PC-3 (cell line): ENCODE measurements around the gene UBXN10. TPM values are rescaled to one million over a fixed set of nuclear protein-coding genes. Genes with fewer than 3 reads are reported as not detected.

ENCODE experiments used
- ATAC-seq: fragments of 200-7000 bp; cut with Tn5 transposase; 2 replicates; pipeline ENCODE4 v1.9.1; 2020; ENCODE audit warnings: mild to moderate bottlenecking, moderate library complexity
- BruUV-seq: library from RNA; stranded (reverse); fragments of 400-500 nt; replicated peaks from 2 replicates; lab custom pipeline; 2021; lab: Mats Ljungman, UMichigan
- CTCF ChIA-PET: fragments of 300-600 bp; sonication (Branson Sonifier 250); formaldehyde crosslinking; loops from one replicate; lab custom pipeline; 2022; ENCODE audit warnings: antibody characterized with exemption; lab: Charles Lee
- POLR2A ChIA-PET: fragments of 300-600 bp; sonication (Branson Sonifier 250); formaldehyde crosslinking; loops from one replicate; lab custom pipeline; 2022; ENCODE audit warnings: antibody characterized with exemption; ENCODE audit not compliant: unreplicated experiment; lab: Charles Lee
- DNase-seq: peaks from one replicate; pipeline ENCODE4 v3.0.0-alpha.2; 2015
- H2AFZ ChIP-seq: fragments of 300-600 bp; sonication (generic); 2 replicates; pipeline ENCODE4 v1.6.0; 2016; ENCODE audit warnings: antibody characterized with exemption, low read length
- H3F3A ChIP-seq: fragments of 300-600 bp; sonication (generic); one replicate; pipeline ENCODE4 v1.6.0; 2017; ENCODE audit warnings: antibody characterized with exemption, low read length, control low read depth, mild to moderate bottlenecking; ENCODE audit not compliant: unreplicated experiment
- H3K27ac ChIP-seq: fragments of 300-600 bp; sonication (generic); 2 replicates; pipeline ENCODE4 v1.5.1; 2016; ENCODE audit warnings: mild to moderate bottlenecking, low read length
- H3K27me3 ChIP-seq: fragments of 300-600 bp; sonication (generic); 2 replicates; pipeline ENCODE4 v1.6.1; 2016; ENCODE audit warnings: low read length, mixed read lengths
- H3K36me3 ChIP-seq: fragments of 300-600 bp; sonication (generic); 2 replicates; pipeline ENCODE4 v1.6.1; 2016; ENCODE audit warnings: low read depth, mixed run types, low read length, mixed read lengths
- H3K4me1 ChIP-seq: fragments of 300-600 bp; sonication (generic); 2 replicates; pipeline ENCODE4 v1.5.1; 2016; ENCODE audit warnings: low read length; ENCODE audit not compliant: insufficient read depth
- H3K4me2 ChIP-seq: fragments of 300-600 bp; sonication (generic); 2 replicates; pipeline ENCODE4 v1.6.0; 2016; ENCODE audit warnings: low read length
- H3K4me3 ChIP-seq: fragments of 300-600 bp; sonication (generic); 2 replicates; pipeline ENCODE4 v1.5.1; 2016; ENCODE audit warnings: mild to moderate bottlenecking, low read length, mixed read lengths
- H3K79me2 ChIP-seq: fragments of 300-600 bp; sonication (generic); 2 replicates; pipeline ENCODE4 v1.6.1; 2017; ENCODE audit warnings: low read length, mixed read lengths
- H3K9ac ChIP-seq: fragments of 300-600 bp; sonication (generic); 2 replicates; pipeline ENCODE4 v1.6.0; 2016; ENCODE audit warnings: mild to moderate bottlenecking, low read length
- H3K9me2 ChIP-seq: fragments of 300-600 bp; sonication (generic); replicated peaks from 2 replicates; pipeline ENCODE4 v1.6.1; 2016; ENCODE audit warnings: mixed run types, low read length, mixed read lengths
- H3K9me3 ChIP-seq: fragments of 300-600 bp; sonication (generic); 2 replicates; pipeline ENCODE4 v1.6.1; 2016; ENCODE audit warnings: low read length, mixed read lengths
- H4K20me1 ChIP-seq: fragments of 300-600 bp; sonication (generic); 2 replicates; pipeline ENCODE4 v1.6.1; 2016; ENCODE audit warnings: low read length, mixed read lengths
- EZH2 ChIP-seq: fragments of 300-600 bp; sonication (generic); IDR thresholded peaks from one replicate; pipeline ENCODE4 v1.6.1; 2017; ENCODE audit warnings: antibody characterized with exemption, mild to moderate bottlenecking, low read length; ENCODE audit not compliant: unreplicated experiment
- EZH2phosphoT487 ChIP-seq: fragments of 300-600 bp; sonication (generic); IDR thresholded peaks from 2 replicates; pipeline ENCODE4 v1.6.1; 2018; ENCODE audit warnings: mild to moderate bottlenecking, antibody characterized with exemption, low read length, borderline replicate concordance
- intact Hi-C: fragments of 100-400 bp; cut with micrococcal nuclease; formaldehyde crosslinking; loops from 2 replicates; pipeline ENCODE4 v1.9.0; 2023
- total RNA-seq: library from RNA; depleted of rRNA; stranded (reverse); fragments of >200 nt; gene quantifications from 2 replicates; pipeline ENCODE4 v1.2.3, GENCODE V29; 2014
- TF ChIP-seq, protein P1 (sequence below): fragments of 300-600 bp; sonication (generic); conservative IDR thresholded peaks from 2 replicates; pipeline ENCODE4 v1.5.1; 2017; ENCODE audit warnings: antibody characterized with exemption, low read depth, mild to moderate bottlenecking, low read length

Gene UBXN10
- total RNA-seq, 1 experiment from 2014 or later, result not detected

DNA sequence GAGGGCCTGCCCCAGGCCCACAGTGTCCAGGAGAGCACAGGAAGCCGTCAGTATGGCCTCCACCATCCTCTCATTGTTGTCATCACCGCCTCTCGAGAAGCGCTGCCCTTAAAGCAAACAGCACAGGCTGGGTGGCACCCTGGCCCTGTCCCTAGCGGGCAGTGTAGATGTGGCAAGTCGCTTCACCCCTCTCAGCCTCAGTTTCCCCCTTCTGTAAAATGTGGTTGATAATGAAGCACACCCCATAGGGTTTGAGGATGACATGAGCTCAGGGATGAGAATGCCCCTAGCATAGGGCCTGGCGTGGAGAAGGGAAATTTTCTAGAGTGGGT, 33.3 kb upstream of the UBXN10 start:
- Histone ChIP-seq H3F3A (no peaks in the 10 kb centered on the region), H3K9me3 (no peaks in the 10 kb centered on the region), H3K4me3 (no peak overlapping the region), H3K9me2 (no peaks in the 10 kb centered on the region), H3K27ac (no peak overlapping the region), H3K4me1 (0 out of 2 replicates have a peak, but pooled peaks cover 5% of the 10 kb centered on the region), H2AFZ (peak overlapping the region; percentile 96; the same call in 1 of the 2 replicates), H3K79me2 (no peaks in the 10 kb centered on the region), H3K4me2 (peak overlapping the region; percentile 94; the same call in 1 of the 2 replicates), H3K27me3 (no peaks in the 10 kb centered on the region), H3K9ac (no peak overlapping the region), H4K20me1 (no peaks in the 10 kb centered on the region), H3K36me3 (no peaks in the 10 kb centered on the region)
- no TSS peak for BruUV-seq
- ChIA-PET CTCF (interaction anchor here (0.6 to 1.4 kb wide), 3 partner anchors 17 to 235 kb away, joined by 3 to 11 read pairs (median 3); no protein-coding TSS in a partner anchor), POLR2A (no interaction called here)
- intact Hi-C loops, result loop anchor here (1.0 to 5.0 kb wide), 5 partner anchors 51 to 340 kb away; partner anchors contain the start of gene OTUD3
- TF ChIP-seq EZH2phosphoT487, result no peak
- no peak for TF ChIP-seq EZH2
- TF ChIP-seq, protein P1, sequence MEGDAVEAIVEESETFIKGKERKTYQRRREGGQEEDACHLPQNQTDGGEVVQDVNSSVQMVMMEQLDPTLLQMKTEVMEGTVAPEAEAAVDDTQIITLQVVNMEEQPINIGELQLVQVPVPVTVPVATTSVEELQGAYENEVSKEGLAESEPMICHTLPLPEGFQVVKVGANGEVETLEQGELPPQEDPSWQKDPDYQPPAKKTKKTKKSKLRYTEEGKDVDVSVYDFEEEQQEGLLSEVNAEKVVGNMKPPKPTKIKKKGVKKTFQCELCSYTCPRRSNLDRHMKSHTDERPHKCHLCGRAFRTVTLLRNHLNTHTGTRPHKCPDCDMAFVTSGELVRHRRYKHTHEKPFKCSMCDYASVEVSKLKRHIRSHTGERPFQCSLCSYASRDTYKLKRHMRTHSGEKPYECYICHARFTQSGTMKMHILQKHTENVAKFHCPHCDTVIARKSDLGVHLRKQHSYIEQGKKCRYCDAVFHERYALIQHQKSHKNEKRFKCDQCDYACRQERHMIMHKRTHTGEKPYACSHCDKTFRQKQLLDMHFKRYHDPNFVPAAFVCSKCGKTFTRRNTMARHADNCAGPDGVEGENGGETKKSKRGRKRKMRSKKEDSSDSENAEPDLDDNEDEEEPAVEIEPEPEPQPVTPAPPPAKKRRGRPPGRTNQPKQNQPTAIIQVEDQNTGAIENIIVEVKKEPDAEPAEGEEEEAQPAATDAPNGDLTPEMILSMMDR, result peak; percentile 22; the same call in 1 of the 2 replicates
- no peak for DNase-seq
- ATAC-seq, result no peak

DNA sequence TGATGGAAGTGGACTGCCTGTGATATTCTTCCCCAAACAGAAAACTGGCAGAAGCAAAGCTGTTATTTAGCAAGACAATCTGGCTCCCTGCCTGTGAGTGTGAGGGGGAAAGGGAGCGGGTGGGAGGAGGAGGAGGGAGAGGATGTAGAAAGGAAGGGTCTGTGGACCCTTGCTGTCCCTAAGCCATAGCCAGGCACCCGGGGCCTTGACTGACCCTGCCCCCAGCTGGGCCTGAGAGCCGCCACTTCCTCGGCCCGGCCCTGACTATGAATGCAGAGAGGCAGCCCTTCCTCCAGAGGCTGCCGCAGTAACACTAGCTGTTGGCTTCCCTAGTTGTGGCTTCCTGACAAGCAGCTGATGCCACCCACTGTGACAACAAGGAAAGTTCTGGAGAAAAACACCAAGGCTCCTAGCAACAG, 32.9 kb upstream of the UBXN10 start:
- Histone ChIP-seq H3K4me2 (no peak overlapping the region), H3K79me2 (no peaks in the 10 kb centered on the region), H3K27ac (no peak overlapping the region), H4K20me1 (no peaks in the 10 kb centered on the region), H3K9me2 (no peaks in the 10 kb centered on the region), H2AFZ (no peak overlapping the region), H3F3A (no peaks in the 10 kb centered on the region), H3K27me3 (no peaks in the 10 kb centered on the region), H3K4me3 (no peak overlapping the region), H3K36me3 (no peaks in the 10 kb centered on the region), H3K4me1 (0 out of 2 replicates have a peak, but pooled peaks cover 5% of the 10 kb centered on the region), H3K9me3 (no peaks in the 10 kb centered on the region), H3K9ac (no peak overlapping the region)
- ChIA-PET POLR2A (no interaction called here), CTCF (no interaction called here)
- BruUV-seq, result no TSS peak
- TF ChIP-seq EZH2 (no peak), EZH2phosphoT487 (no peak)
- TF ChIP-seq, protein P1, result no peak
- DNase-seq (no peak), ATAC-seq (no peak)
- intact Hi-C loops, result loop anchor here (1.0 to 5.0 kb wide), 5 partner anchors 52 to 339 kb away; partner anchors contain the start of gene OTUD3

DNA sequence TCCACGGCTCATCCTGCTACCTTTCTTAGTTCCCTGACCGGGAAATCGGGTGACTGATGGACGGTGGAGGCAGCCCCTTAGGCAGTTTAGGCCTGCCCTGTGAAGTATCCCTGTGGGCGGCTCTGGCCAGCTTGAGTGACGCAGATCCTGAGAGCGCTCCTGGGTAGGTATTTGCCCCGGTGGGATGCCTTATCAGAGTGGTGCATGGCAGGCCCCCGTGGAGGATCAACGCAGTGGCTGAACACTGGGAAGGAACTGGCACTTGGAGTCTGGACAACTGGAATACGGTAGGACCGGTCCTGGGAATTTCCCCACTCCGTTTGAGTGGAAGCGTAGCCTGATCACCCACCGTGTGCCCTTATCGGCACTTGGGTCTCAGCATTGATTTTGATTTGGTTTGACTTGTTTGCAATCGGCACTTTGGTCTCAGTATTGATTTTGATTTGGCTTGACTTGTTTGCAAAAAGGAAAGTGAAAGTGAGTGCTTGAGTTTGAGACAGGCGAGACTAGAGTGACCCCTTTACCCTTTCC, 31.5 kb upstream of the UBXN10 start:
- Histone ChIP-seq H4K20me1 (no peaks in the 10 kb centered on the region), H3K9me2 (no peaks in the 10 kb centered on the region), H3K9ac (no peak overlapping the region), H3K4me1 (peaks cover 13% of the 10 kb centered on the region; the same call in 1 of the 2 replicates), H3K36me3 (no peaks in the 10 kb centered on the region), H3K9me3 (no peaks in the 10 kb centered on the region), H3K27ac (no peak overlapping the region), H3F3A (no peaks in the 10 kb centered on the region), H3K27me3 (no peaks in the 10 kb centered on the region), H2AFZ (no peak overlapping the region), H3K4me3 (no peak overlapping the region), H3K79me2 (no peaks in the 10 kb centered on the region), H3K4me2 (no peak overlapping the region)
- no peak for TF ChIP-seq EZH2phosphoT487
- TF ChIP-seq EZH2, result no peak
- TF ChIP-seq, protein P1, result no peak
- DNase-seq (no peak), ATAC-seq (no peak)
- CTCF ChIA-PET, result no interaction called here
- BruUV-seq, result no TSS peak
- POLR2A ChIA-PET, result no interaction called here
- intact Hi-C loops, result loop anchor here (5.0 kb wide), 1 partner anchor 338 kb away; no protein-coding TSS in a partner anchor
